ENCODE results near the gene PFDN5. TPM values are rescaled to one million over a fixed set of nuclear protein-coding genes. Genes with fewer than 3 reads are reported as not detected.
A peak's percentile ranks its signal among the peaks of the same experiment; 100 is the strongest.

Gene PFDN5
- total RNA-seq, 2 donors from 2014 or later = 566 to 600 TPM

DNA sequence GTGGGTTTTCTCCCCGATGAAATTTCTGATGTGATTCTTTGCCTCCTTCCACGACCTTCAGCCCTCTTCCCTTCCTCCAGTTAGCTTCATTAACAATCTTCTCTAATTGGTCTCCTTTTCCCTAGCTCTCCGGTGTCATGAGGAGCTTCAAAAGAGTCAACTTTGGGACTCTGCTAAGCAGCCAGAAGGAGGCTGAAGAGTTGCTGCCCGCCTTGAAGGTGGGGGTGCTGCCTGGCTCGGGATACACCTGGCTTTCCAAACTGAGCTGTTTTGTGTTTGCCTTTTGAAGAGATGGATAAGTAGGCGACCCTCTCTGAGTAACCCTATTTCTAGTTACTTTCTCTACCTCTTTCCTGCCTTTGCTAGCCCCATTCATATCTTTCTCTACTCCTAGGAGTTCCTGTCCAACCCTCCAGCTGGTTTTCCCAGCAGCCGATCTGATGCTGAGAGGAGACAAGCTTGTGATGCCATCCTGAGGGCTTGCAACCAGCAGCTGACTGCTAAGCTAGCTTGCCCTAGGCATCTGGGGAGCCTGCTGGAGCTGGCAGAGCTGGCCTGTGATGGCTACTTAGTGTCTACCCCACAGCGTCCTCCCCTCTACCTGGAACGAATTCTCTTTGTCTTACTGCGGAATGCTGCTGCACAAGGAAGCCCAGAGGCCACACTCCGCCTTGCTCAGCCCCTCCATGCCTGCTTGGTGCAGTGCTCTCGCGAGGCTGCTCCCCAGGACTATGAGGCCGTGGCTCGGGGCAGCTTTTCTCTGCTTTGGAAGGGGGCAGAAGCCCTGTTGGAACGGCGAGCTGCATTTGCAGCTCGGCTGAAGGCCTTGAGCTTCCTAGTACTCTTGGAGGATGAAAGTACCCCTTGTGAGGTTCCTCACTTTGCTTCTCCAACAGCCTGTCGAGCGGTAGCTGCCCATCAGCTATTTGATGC lies 26.4 kb upstream of the PFDN5 start:
- H3K36me3 Mint-ChIP-seq (ENCODE audit: low read depth) = no peaks in the 10 kb centered on the region
- no peaks in the 10 kb centered on the region for H3K9me3 ChIP-seq (ENCODE audit: control insufficient read depth, low read length, poor library complexity, severe bottlenecking)
- ATAC-seq (no peak), DNase-seq (no peak)
- no peaks in the 10 kb centered on the region for H3K27me3 Mint-ChIP-seq
- H3K4me1 Mint-ChIP-seq = peaks cover 20% of the 10 kb centered on the region
- H3K27ac Mint-ChIP-seq = peak overlapping the region; percentile 88
- peak overlapping the region; percentile 99 for H3K4me3 Mint-ChIP-seq

- DNase-seq (no peak), ATAC-seq (no peak)
- no peaks in the 10 kb centered on the region for H3K36me3 Mint-ChIP-seq (ENCODE audit: low read depth)
- no peaks in the 10 kb centered on the region for H3K27me3 Mint-ChIP-seq
- H3K9me3 ChIP-seq (ENCODE audit: control insufficient read depth, low read length, poor library complexity, severe bottlenecking) = no peaks in the 10 kb centered on the region
- H3K4me3 Mint-ChIP-seq = no peak overlapping the region
- peak overlapping the region; percentile 75 for H3K27ac Mint-ChIP-seq
- peaks cover 4% of the 10 kb centered on the region for H3K4me1 Mint-ChIP-seq
These were observed 20.9 kb upstream of the PFDN5 start for GRCh38 chr12:53274445-53274844.

GRCh38 chr12:53276511-53276910 lies 18.8 kb upstream of the PFDN5 start:
- Mint-ChIP-seq H3K27me3 (no peaks in the 10 kb centered on the region), H3K4me3 (no peak overlapping the region), H3K4me1 (peaks cover 5% of the 10 kb centered on the region), H3K36me3 (ENCODE audit: low read depth) (no peaks in the 10 kb centered on the region), H3K27ac (no peak overlapping the region)
- ATAC-seq (no peak), DNase-seq (no peak)
- no peaks in the 10 kb centered on the region for H3K9me3 ChIP-seq (ENCODE audit: control insufficient read depth, low read length, poor library complexity, severe bottlenecking)

DNA sequence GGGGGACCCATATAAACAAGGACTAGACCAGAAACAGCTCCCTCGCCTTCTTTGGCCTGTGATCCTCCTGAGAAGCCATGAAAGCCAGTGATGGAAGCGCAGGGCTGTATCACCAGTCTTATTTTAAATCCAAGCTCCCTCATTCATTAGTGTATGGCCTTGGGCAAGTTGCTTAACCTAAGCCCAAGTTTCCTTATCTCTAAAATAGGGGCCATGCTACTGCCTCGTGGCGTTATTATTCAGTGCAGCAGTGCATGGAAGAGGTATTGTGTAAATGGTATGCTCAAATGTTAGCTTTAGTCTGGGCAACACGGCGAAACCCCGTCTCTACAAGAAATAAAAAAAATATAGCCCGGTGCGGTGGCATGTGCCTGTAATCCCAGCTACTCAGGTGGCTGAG lies 17.4 kb upstream of the PFDN5 start:
- Mint-ChIP-seq H3K36me3 (ENCODE audit: low read depth) (no peaks in the 10 kb centered on the region), H3K27me3 (no peaks in the 10 kb centered on the region)
- ATAC-seq = no peak

DNA sequence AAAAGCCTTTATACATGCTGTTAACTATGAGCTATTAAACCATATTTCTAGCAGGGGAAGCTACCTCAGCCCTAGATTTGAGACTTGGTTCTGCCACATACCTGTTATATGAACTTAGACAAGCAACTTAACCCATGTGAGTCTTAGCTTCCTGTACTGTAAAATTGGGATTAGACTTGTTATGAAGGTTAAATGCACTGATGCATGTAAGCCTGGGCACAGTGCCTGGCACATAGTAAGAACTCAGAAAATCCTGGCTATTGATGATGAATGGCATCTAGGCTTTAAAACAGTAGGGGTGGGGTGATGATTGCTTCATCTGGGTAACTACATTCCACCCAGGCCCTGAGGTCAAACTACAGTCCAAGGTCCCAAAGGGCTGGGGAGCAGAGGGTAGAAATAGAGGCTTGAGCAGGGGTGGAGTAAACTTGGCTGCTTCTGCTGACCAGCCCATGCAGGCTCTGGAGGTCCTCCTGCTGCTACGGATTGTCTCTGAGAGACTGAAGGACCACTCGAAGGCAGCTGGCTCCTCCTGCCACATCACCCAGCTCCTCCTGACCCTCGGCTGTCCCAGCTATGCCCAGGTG lies 16.0 kb upstream of the PFDN5 start:
- DNase-seq (no peak), ATAC-seq (no peak)
- no peak overlapping the region for H3K27ac Mint-ChIP-seq
- no peaks in the 10 kb centered on the region for H3K36me3 Mint-ChIP-seq (ENCODE audit: low read depth)
- no peaks in the 10 kb centered on the region for H3K27me3 Mint-ChIP-seq
- H3K9me3 ChIP-seq (ENCODE audit: control insufficient read depth, low read length, poor library complexity, severe bottlenecking) = no peaks in the 10 kb centered on the region
- H3K4me3 Mint-ChIP-seq = no peak overlapping the region
- H3K4me1 Mint-ChIP-seq = peaks cover 2% of the 10 kb centered on the region

More for the DNA sequence above, 17.4 kb upstream of the PFDN5 start:
- H3K4me3 Mint-ChIP-seq = no peak overlapping the region
- H3K27ac Mint-ChIP-seq = no peak overlapping the region
- DNase-seq = no peak
- H3K4me1 Mint-ChIP-seq = peaks cover 2% of the 10 kb centered on the region
- no peaks in the 10 kb centered on the region for H3K9me3 ChIP-seq (ENCODE audit: control insufficient read depth, low read length, poor library complexity, severe bottlenecking)

GRCh38 chr12:53279888-53280498 lies 15.3 kb upstream of the PFDN5 start:
- H3K27me3 Mint-ChIP-seq = no peaks in the 10 kb centered on the region
- H3K4me3 Mint-ChIP-seq = no peak overlapping the region
- no peaks in the 10 kb centered on the region for H3K36me3 Mint-ChIP-seq (ENCODE audit: low read depth)
- DNase-seq (no peak), ATAC-seq (no peak)
- H3K4me1 Mint-ChIP-seq = peaks cover 2% of the 10 kb centered on the region
- no peaks in the 10 kb centered on the region for H3K9me3 ChIP-seq (ENCODE audit: control insufficient read depth, low read length, poor library complexity, severe bottlenecking)
- H3K27ac Mint-ChIP-seq = no peak overlapping the region

DNA sequence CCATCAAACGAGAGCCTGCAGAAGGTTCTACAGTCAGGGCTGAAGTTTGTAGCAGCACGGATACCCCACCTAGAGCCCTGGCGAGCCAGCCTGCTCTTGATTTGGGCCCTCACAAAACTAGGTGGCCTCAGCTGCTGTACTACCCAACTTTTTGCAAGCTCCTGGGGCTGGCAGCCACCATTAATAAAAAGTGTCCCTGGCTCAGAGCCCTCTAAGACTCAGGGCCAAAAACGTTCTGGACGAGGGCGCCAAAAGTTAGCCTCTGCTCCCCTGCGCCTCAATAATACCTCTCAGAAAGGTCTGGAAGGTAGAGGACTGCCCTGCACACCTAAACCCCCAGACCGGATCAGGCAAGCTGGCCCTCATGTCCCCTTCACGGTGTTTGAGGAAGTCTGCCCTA lies 8.9 kb upstream of the PFDN5 start:
- H3K9me3 ChIP-seq (ENCODE audit: control insufficient read depth, low read length, poor library complexity, severe bottlenecking) = no peaks in the 10 kb centered on the region
- Mint-ChIP-seq H3K4me1 (peaks cover 8% of the 10 kb centered on the region), H3K27me3 (no peaks in the 10 kb centered on the region), H3K4me3 (no peak overlapping the region), H3K36me3 (ENCODE audit: low read depth) (no peaks in the 10 kb centered on the region), H3K27ac (no peak overlapping the region)
- DNase-seq = no peak
- no peak for ATAC-seq

DNA sequence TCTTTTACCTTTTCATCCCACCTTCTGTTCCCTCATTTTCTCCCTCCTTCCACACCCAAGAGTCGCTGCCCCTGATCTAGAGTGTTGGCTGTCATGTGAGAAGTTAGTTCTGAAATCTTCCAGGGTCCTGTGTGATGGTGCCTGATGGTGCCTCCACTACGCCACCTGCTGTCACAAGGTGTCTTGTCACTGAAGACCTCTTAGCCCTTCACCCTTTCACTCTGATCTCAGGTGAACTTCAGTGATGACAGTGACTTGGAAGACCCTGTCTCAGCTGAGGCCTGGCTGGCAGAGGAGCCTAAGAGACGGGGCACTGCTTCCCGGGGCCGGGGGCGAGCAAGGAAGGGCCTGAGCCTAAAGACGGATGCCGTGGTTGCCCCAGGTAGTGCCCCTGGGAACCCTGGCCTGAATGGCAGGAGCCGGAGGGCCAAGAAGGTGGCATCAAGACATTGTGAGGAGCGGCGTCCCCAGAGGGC lies 7.6 kb upstream of the PFDN5 start:
- no peaks in the 10 kb centered on the region for H3K9me3 ChIP-seq (ENCODE audit: control insufficient read depth, low read length, poor library complexity, severe bottlenecking)
- no peaks in the 10 kb centered on the region for H3K27me3 Mint-ChIP-seq
- peak; percentile 97 for ATAC-seq
- H3K27ac Mint-ChIP-seq = peak overlapping the region; percentile 83
- peak; percentile 57 to 60 (median 57) for DNase-seq
- H3K36me3 Mint-ChIP-seq (ENCODE audit: low read depth) = no peaks in the 10 kb centered on the region
- peaks cover 8% of the 10 kb centered on the region for H3K4me1 Mint-ChIP-seq
- peak overlapping the region; percentile 31 for H3K4me3 Mint-ChIP-seq

DNA sequence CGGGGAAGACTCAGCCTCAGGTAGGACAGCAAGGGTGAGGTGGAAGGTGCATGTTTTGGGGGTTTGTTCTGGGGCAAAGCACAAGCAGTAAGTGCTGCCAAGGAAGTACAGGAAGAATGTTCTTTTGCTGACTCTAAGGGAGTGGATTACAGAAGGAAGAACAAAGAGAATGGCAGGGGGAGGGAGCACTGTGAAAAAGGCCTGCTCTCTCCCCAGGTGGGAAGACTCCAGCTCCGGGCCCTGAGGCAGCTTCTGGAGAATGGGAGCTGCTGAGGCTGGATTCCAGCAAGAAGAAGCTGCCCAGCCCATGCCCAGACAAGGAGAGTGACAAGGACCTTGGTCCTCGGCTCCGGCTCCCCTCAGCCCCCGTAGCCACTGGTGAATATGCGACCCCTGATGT lies 7.0 kb upstream of the PFDN5 start:
- Mint-ChIP-seq H3K4me1 (peaks cover 8% of the 10 kb centered on the region), H3K4me3 (no peak overlapping the region), H3K27ac (peak overlapping the region; percentile 83), H3K36me3 (ENCODE audit: low read depth) (no peaks in the 10 kb centered on the region), H3K27me3 (no peaks in the 10 kb centered on the region)
- no peaks in the 10 kb centered on the region for H3K9me3 ChIP-seq (ENCODE audit: control insufficient read depth, low read length, poor library complexity, severe bottlenecking)
- ATAC-seq (no peak), DNase-seq (no peak)

DNA sequence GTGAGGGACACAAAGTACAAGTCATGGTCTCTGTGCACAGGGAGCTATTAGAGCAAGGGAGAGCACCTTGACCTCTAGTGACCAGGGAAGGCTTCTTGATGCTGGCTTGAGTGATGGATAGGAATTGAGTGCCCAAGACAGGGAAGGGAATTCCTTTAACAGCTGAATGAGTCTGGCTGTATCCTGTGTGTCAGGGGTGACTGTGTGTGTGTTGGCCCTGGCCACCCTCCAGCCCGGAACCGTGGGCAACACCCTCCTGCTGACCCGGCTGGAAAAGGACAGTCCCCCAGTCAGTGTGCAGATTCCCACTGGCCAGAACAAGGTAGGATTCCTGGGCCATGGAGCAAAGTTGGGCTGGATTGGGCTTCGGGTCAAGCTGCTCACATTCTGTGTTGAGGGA lies 5.5 kb upstream of the PFDN5 start:
- no peak overlapping the region for H3K27ac Mint-ChIP-seq
- ATAC-seq (no peak), DNase-seq (no peak)
- no peak overlapping the region for H3K4me3 Mint-ChIP-seq
- no peaks in the 10 kb centered on the region for H3K36me3 Mint-ChIP-seq (ENCODE audit: low read depth)
- peaks cover 10% of the 10 kb centered on the region for H3K4me1 Mint-ChIP-seq
- H3K27me3 Mint-ChIP-seq = no peaks in the 10 kb centered on the region
- no peaks in the 10 kb centered on the region for H3K9me3 ChIP-seq (ENCODE audit: control insufficient read depth, low read length, poor library complexity, severe bottlenecking)

GRCh38 chr12:53290661-53291060 lies 4.7 kb upstream of the PFDN5 start:
- peak overlapping the region; percentile 67 for H3K27ac Mint-ChIP-seq
- no peak overlapping the region for H3K4me3 Mint-ChIP-seq
- no peaks in the 10 kb centered on the region for H3K9me3 ChIP-seq (ENCODE audit: control insufficient read depth, low read length, poor library complexity, severe bottlenecking)
- no peaks in the 10 kb centered on the region for H3K27me3 Mint-ChIP-seq
- DNase-seq (no peak), ATAC-seq (no peak)
- peaks cover 15% of the 10 kb centered on the region for H3K4me1 Mint-ChIP-seq
- H3K36me3 Mint-ChIP-seq (ENCODE audit: low read depth) = no peaks in the 10 kb centered on the region

DNA sequence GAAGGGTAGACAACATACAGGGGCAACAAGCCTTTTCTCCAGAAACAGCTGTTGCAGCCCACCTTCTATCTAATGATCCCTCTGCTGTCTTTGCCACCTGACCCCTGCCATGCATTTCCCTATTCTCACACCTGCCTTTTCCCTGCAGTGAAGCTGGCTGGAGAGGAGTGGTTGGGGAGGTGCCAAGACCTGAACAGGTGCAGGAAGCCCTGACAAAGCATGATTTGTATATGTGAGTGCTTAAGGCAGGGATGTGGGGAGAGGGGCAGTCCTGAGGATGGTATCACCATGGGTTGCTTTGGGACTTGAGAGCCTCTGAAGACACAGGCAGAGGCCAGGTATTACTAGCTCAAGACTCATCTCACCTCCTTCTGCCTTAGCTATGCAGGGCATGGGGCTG lies 2.9 kb upstream of the PFDN5 start:
- Mint-ChIP-seq H3K27me3 (no peaks in the 10 kb centered on the region), H3K36me3 (ENCODE audit: low read depth) (no peaks in the 10 kb centered on the region), H3K27ac (no peak overlapping the region), H3K4me3 (no peak overlapping the region), H3K4me1 (peaks cover 23% of the 10 kb centered on the region)
- ATAC-seq (no peak), DNase-seq (no peak)
- no peaks in the 10 kb centered on the region for H3K9me3 ChIP-seq (ENCODE audit: control insufficient read depth, low read length, poor library complexity, severe bottlenecking)

- H3K27ac Mint-ChIP-seq = peak overlapping the region; percentile 97
- H3K4me3 Mint-ChIP-seq = peak overlapping the region; percentile 97
- peaks cover 3% of the 10 kb centered on the region for H3K36me3 Mint-ChIP-seq (ENCODE audit: low read depth)
- H3K9me3 ChIP-seq (ENCODE audit: control insufficient read depth, low read length, poor library complexity, severe bottlenecking) = no peaks in the 10 kb centered on the region
- ATAC-seq (peak; percentile 1), DNase-seq (no peak)
- H3K27me3 Mint-ChIP-seq = no peaks in the 10 kb centered on the region
- H3K4me1 Mint-ChIP-seq = peaks cover 35% of the 10 kb centered on the region
These were observed 513 bp downstream of the PFDN5 start for GRCh38 chr12:53295891-53296219.
